ENCODE data around the gene CBFA2T2.

The CBFA2T2 gene

DNA sequence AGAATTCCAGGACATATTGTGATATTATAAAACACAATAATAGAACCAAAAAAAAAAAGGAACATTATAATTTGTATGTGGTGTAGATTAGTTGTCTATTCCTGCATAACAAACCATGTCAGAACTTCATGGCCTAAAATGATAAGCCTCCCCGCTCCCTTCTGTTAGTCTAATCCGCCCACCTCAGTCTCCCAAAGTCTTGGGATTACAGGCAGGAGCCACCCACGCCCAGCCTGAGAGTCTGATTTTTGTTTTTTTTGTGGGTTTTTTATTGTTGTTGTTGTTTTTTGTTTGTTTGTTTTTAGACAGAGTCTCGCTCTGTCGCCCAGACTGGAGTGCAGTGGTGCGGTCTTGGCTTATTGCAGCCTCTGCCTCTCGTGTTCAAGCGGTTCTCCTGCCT is 111.1 kb downstream of the CBFA2T2 start:
- Histone ChIP-seq H2AK5ac (ENCODE audit: low read length) (no peak overlapping the region), H3K27ac (ENCODE audit: low read depth, low read length) (no peak overlapping the region), H4K12ac (ENCODE audit: low read depth, low read length) (no peak overlapping the region), H3K14ac (ENCODE audit: low read length) (no peak overlapping the region), H3K79me2 (ENCODE audit: control insufficient read depth, insufficient read depth, low read length, poor library complexity) (no peaks in the 10 kb centered on the region), H3K79me1 (ENCODE audit: low read length) (no peaks in the 10 kb centered on the region), H4K8ac (ENCODE audit: low read depth, low read length) (no peak overlapping the region), H3K4ac (ENCODE audit: low read depth, low read length) (no peak overlapping the region), H3K4me3 (ENCODE audit: low read depth, low read length) (no peak overlapping the region), H3K4me1 (ENCODE audit: control insufficient read depth in 1 of 2, insufficient read depth in 2 of 2, low read length in 2 of 2) (no peaks in the 10 kb centered on the region), H3K18ac (ENCODE audit: low read length) (no peak overlapping the region), H2BK5ac (ENCODE audit: low read depth, low read length, poor library complexity) (no peak overlapping the region), H3K27me3 (ENCODE audit: insufficient read depth, low read length) (no peaks in the 10 kb centered on the region), H2BK12ac (ENCODE audit: low read length) (no peak overlapping the region), H3K4me2 (ENCODE audit: low read length) (no peak overlapping the region), H2BK120ac (ENCODE audit: insufficient read depth, low read length, poor library complexity) (no peak overlapping the region), H3K9ac (ENCODE audit: low read length) (no peak overlapping the region), H2AFZ (ENCODE audit: insufficient read depth, low read length, poor library complexity) (no peak overlapping the region), H4K91ac (ENCODE audit: low read depth, low read length) (no peak overlapping the region), H3K23ac (ENCODE audit: low read length) (no peak overlapping the region), H3K36me3 (ENCODE audit: control insufficient read depth in 1 of 2, insufficient read depth in 2 of 2, low read length in 2 of 2) (peaks cover 0 to 3% of the 10 kb centered on the region in 2 experiments), H3K9me3 (ENCODE audit: insufficient read depth, low read depth, low read length) (peaks cover 2% of the 10 kb centered on the region)
- no peak for DNase-seq
- WGBS (ENCODE audit: extremely low coverage, insufficient coverage, insufficient read length) = no CpG with 5 or more reads among the region's 8 CpGs

DNA sequence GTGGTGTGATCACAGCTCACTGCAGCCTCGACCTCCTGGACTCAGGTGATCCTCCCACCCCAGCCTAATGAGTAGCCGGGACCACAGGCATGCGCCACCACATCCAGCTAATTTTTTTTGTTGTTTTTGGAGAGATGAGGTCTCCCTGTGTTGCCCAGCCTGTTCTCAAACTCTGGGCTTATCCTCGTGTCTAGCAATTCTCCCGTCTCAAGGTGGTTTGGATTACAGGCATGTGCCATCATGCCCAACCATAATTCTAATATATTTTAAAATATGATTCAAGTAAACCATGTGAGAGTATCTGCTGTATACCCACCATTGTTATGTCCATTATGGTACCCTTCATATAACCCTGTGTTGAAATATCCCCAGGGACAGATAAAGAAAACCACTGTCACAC is 112.0 kb downstream of the CBFA2T2 start:
- Histone ChIP-seq H2BK120ac (ENCODE audit: insufficient read depth, low read length, poor library complexity) (no peak overlapping the region), H3K9ac (ENCODE audit: low read length) (no peak overlapping the region), H3K4me1 (ENCODE audit: control insufficient read depth in 1 of 2, insufficient read depth in 2 of 2, low read length in 2 of 2) (no peaks in the 10 kb centered on the region), H3K4me3 (ENCODE audit: low read depth, low read length) (no peak overlapping the region), H4K12ac (ENCODE audit: low read depth, low read length) (no peak overlapping the region), H4K91ac (ENCODE audit: low read depth, low read length) (no peak overlapping the region), H3K27me3 (ENCODE audit: insufficient read depth, low read length) (no peaks in the 10 kb centered on the region), H4K8ac (ENCODE audit: low read depth, low read length) (no peak overlapping the region), H3K18ac (ENCODE audit: low read length) (no peak overlapping the region), H2BK5ac (ENCODE audit: low read depth, low read length, poor library complexity) (no peak overlapping the region), H3K9me3 (ENCODE audit: insufficient read depth, low read depth, low read length) (peaks cover 2% of the 10 kb centered on the region), H3K27ac (ENCODE audit: low read depth, low read length) (no peak overlapping the region), H3K4me2 (ENCODE audit: low read length) (no peak overlapping the region), H2AFZ (ENCODE audit: insufficient read depth, low read length, poor library complexity) (no peak overlapping the region), H2BK12ac (ENCODE audit: low read length) (no peak overlapping the region), H3K23ac (ENCODE audit: low read length) (no peak overlapping the region), H3K14ac (ENCODE audit: low read length) (no peak overlapping the region), H3K36me3 (ENCODE audit: control insufficient read depth in 1 of 2, insufficient read depth in 2 of 2, low read length in 2 of 2) (peaks cover 0 to 3% of the 10 kb centered on the region in 2 experiments), H3K4ac (ENCODE audit: low read depth, low read length) (no peak overlapping the region), H2AK5ac (ENCODE audit: low read length) (no peak overlapping the region), H3K79me2 (ENCODE audit: control insufficient read depth, insufficient read depth, low read length, poor library complexity) (no peaks in the 10 kb centered on the region), H3K79me1 (ENCODE audit: low read length) (no peaks in the 10 kb centered on the region)
- WGBS (ENCODE audit: extremely low coverage, insufficient coverage, insufficient read length) = no CpG with 5 or more reads among the region's 5 CpGs
- DNase-seq = no peak

- Histone ChIP-seq H4K8ac (ENCODE audit: low read depth, low read length) (no peak overlapping the region), H2BK120ac (ENCODE audit: insufficient read depth, low read length, poor library complexity) (no peak overlapping the region), H2AFZ (ENCODE audit: insufficient read depth, low read length, poor library complexity) (no peak overlapping the region), H3K9ac (ENCODE audit: low read length) (no peak overlapping the region), H3K79me1 (ENCODE audit: low read length) (no peaks in the 10 kb centered on the region), H3K4me2 (ENCODE audit: low read length) (no peak overlapping the region), H4K91ac (ENCODE audit: low read depth, low read length) (no peak overlapping the region), H3K18ac (ENCODE audit: low read length) (no peak overlapping the region), H2AK5ac (ENCODE audit: low read length) (no peak overlapping the region), H3K4ac (ENCODE audit: low read depth, low read length) (no peak overlapping the region), H3K27ac (ENCODE audit: low read depth, low read length) (no peak overlapping the region), H3K4me1 (ENCODE audit: control insufficient read depth in 1 of 2, insufficient read depth in 2 of 2, low read length in 2 of 2) (no peaks in the 10 kb centered on the region), H4K12ac (ENCODE audit: low read depth, low read length) (no peak overlapping the region), H3K4me3 (ENCODE audit: low read depth, low read length) (no peak overlapping the region), H3K79me2 (ENCODE audit: control insufficient read depth, insufficient read depth, low read length, poor library complexity) (no peaks in the 10 kb centered on the region), H3K36me3 (ENCODE audit: control insufficient read depth in 1 of 2, insufficient read depth in 2 of 2, low read length in 2 of 2) (peaks cover under 1 to 3% of the 10 kb centered on the region in 2 experiments), H3K23ac (ENCODE audit: low read length) (no peak overlapping the region), H3K27me3 (ENCODE audit: insufficient read depth, low read length) (no peaks in the 10 kb centered on the region), H2BK12ac (ENCODE audit: low read length) (no peak overlapping the region), H3K14ac (ENCODE audit: low read length) (no peak overlapping the region), H2BK5ac (ENCODE audit: low read depth, low read length, poor library complexity) (no peak overlapping the region), H3K9me3 (ENCODE audit: insufficient read depth, low read depth, low read length) (no peaks in the 10 kb centered on the region)
- WGBS (ENCODE audit: extremely low coverage, insufficient coverage, insufficient read length) = no CpG with 5 or more reads among the region's 5 CpGs
- DNase-seq = no peak
Observed at GRCh38 chr20:33602826-33603590, 113.1 kb downstream of the CBFA2T2 start.

- Histone ChIP-seq H3K36me3 (ENCODE audit: control insufficient read depth in 1 of 2, insufficient read depth in 2 of 2, low read length in 2 of 2) (peaks cover 2 to 3% of the 10 kb centered on the region in 2 experiments), H3K4me3 (ENCODE audit: low read depth, low read length) (no peak overlapping the region), H2AFZ (ENCODE audit: insufficient read depth, low read length, poor library complexity) (no peak overlapping the region), H3K79me2 (ENCODE audit: control insufficient read depth, insufficient read depth, low read length, poor library complexity) (no peaks in the 10 kb centered on the region), H3K4ac (ENCODE audit: low read depth, low read length) (no peak overlapping the region), H3K23ac (ENCODE audit: low read length) (no peak overlapping the region), H3K27me3 (ENCODE audit: insufficient read depth, low read length) (no peaks in the 10 kb centered on the region), H3K4me2 (ENCODE audit: low read length) (no peak overlapping the region), H3K4me1 (ENCODE audit: control insufficient read depth in 1 of 2, insufficient read depth in 2 of 2, low read length in 2 of 2) (no peaks in the 10 kb centered on the region), H4K12ac (ENCODE audit: low read depth, low read length) (no peak overlapping the region), H2BK5ac (ENCODE audit: low read depth, low read length, poor library complexity) (no peak overlapping the region), H3K79me1 (ENCODE audit: low read length) (no peaks in the 10 kb centered on the region), H3K18ac (ENCODE audit: low read length) (no peak overlapping the region), H2BK120ac (ENCODE audit: insufficient read depth, low read length, poor library complexity) (no peak overlapping the region), H3K9me3 (ENCODE audit: insufficient read depth, low read depth, low read length) (no peaks in the 10 kb centered on the region), H3K9ac (ENCODE audit: low read length) (no peak overlapping the region), H2BK12ac (ENCODE audit: low read length) (no peak overlapping the region), H3K14ac (ENCODE audit: low read length) (no peak overlapping the region), H3K27ac (ENCODE audit: low read depth, low read length) (no peak overlapping the region), H4K91ac (ENCODE audit: low read depth, low read length) (no peak overlapping the region), H2AK5ac (ENCODE audit: low read length) (no peak overlapping the region), H4K8ac (ENCODE audit: low read depth, low read length) (no peak overlapping the region)
- DNase-seq = no peak
- no CpG with 5 or more reads among the region's 5 CpGs for WGBS (ENCODE audit: extremely low coverage, insufficient coverage, insufficient read length)
Observed at GRCh38 chr20:33604084-33604990, 114.4 kb downstream of the CBFA2T2 start.

Data from trophoblast cell (in vitro differentiated cells and primary cell).